OCI-M1 (cell line): Measurements from ENCODE around the gene RAB25.
"Not testable (repeated sequence)": the region's sequence is repeated elsewhere in the genome, so short reads cannot be mapped to it uniquely, and the experiment has no call there.

Source experiments
- DNase-seq: peaks from one replicate; lab custom pipeline; 2025; lab: John Stamatoyannopoulos, UW

The RAB25 gene

DNA sequence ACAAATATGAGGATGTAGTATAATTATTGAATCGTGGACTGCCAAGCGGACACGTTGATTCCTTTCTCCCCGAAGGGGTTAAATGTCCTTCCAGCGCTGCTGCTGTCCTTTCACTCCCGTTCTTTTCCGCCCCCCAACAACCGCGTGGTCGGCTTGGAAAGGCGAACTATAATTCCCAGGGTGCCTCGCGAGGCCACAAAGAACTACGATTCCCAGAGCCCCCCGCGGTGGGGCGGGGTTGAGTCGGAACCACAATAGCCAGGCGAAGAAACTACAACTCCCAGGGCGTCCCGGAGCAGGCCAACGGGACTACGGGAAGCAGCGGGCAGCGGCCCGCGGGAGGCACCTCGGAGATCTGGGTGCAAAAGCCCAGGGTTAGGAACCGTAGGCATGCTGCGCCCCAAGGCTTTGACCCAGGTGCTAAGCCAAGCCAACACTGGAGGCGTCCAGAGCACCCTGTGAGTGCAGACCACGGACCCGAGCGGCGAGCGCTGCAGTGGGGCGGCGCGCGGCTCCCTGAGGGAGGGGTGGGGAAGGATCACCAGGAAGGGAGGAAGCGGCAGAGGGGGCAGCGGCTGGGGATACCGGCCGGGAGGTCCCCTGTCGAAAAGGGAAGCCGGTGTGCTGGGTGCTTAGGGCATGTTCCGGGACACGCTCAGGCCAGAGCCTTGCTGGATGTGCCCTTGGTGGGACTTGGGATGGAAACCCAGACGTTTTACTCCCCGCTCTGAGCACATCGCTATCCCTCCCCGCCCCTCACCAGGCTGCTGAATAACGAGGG lies 6.3 kb upstream of the RAB25 start, which contains the start of gene LAMTOR2:
LAMTOR2 (plus strand) TSS at position 283 of the 781 bp plus-strand sequence; CDS start at position 391, 108 bp downstream.
- DNase-seq: peak; percentile 99

- DNase-seq: peak; percentile 77
Observed at GRCh38 chr1:156055281-156056048, 5.5 kb upstream of the RAB25 start.

- peak; percentile 17 for DNase-seq
Observed at GRCh38 chr1:156056326-156056849, 4.6 kb upstream of the RAB25 start.

- no peak for DNase-seq
Observed at GRCh38 chr1:156062189-156062588, 1.2 kb downstream of the RAB25 start.

GRCh38 chr1:156063997-156064285 lies 3.0 kb downstream of the RAB25 start:
- no peak for DNase-seq

DNA sequence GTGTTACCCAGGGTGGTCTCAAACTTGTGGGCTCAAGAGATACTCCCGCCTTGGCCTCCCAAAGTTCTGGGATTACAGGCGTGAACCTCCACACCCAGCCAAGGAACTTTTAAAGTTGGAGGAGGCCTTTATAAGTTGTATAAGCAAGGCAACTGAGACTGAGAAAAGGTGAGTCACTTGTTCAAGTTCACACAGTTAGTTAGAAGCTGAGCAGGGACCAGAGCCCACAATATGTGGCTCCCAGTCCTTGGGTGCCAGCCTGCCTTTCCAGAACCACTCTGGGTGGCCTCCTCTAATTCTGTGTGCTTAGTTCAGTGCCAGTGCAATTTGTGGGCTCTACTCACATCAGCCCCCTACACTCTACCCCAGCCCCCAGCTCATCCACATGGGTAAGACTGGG lies 3.7 kb downstream of the RAB25 start:
- no peak for DNase-seq

GRCh38 chr1:156065212-156065611 lies 4.3 kb downstream of the RAB25 start:
- no peak for DNase-seq

- no peak for DNase-seq
Observed at GRCh38 chr1:156065871-156066270, 4.9 kb downstream of the RAB25 start.

DNA sequence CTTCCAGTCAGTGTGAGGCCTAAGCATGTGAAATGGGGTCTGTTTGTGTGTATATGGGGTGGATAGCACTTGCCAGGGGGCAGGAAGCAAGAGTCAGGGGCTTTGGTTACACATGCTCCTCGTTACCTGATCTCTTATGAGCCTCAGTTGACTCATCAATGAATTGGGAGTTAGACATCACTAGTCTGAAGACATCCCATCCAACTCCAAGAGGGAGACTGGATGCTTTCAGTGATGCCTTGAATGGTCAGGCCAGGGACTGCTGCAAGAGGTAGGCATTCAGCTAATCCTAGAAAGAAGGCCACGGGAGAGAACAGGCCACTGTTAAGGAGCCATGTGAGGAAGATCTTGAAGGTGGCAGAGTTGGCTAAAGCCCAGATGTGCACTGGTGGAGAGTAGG lies 6.3 kb downstream of the RAB25 start:
- no peak for DNase-seq

GRCh38 chr1:156069490-156070455 lies 8.8 kb downstream of the RAB25 start:
- DNase-seq: no peak

DNA sequence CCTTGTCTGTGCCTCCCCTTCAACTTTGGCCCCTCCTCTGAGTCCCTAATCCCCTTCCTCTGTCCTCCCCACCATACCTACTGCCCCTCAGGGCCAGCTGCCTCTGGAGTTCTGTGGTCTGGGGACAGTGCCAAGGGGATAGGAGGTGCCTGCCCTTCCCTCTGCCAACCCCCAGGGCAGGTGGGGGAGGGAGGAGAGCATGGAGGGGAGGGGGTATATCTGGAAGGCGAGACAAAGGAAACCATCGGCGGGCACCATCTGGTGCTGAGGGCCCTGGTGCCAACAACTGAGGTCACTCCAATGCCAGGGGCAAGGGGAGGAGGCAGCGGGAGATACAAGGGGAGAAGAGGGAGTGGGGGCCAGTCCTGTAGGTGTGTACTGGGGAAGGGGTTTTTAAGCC lies 9.6 kb downstream of the RAB25 start:
- no peak for DNase-seq

DNA sequence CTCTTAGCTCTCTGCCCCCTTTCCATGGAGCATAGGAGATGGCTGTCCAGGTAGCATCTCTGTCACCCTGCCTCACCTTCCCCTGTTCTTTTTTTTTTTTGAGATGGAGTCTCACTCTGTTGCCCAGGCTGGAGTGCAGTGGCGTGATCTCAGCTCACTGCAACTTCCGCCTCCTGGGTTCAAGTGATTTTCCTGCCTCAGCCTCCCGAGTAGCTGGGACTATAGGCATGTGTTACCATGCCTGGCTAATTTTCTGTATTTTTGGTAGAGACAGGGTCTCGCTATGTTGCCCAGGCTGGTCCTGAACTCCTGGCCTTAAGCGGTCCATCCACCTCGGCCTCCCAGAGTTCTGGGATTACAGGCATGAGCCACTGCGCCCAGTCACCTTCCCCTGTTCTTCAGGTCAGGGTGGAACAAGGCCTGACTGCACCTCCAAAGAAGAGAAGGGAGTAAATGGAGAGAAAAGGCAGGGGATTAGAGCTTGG lies 10.4 kb downstream of the RAB25 start:
- DNase-seq: not testable (repeated sequence)

- no peak for DNase-seq
Observed at GRCh38 chr1:156072251-156072650, 11.3 kb downstream of the RAB25 start.

DNA sequence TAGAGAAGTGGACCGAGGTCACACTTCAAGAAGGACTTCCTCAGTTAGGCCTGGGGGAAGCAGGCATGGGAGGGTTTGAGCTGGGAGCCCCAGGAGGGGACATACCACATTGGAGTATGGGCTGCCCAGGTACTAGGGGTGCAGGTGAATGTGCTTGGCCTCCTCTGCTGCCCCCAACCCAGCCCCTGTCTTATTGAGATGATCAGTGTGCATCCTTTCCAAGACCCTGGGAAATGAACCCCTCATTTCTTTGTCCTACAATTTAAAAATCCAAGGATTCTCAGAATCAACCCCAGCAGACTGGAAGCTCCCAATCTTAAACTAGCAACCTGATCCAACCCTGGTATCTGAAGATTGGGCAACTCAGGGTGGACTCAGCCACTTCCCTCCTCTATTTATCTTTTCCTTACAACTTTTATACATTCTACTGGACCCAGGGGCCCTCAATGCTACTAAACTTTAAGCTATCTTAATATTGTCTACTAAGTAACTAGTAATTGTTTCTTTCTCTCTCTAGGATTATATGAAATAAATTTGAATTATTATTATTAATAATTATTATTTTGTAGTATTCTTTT lies 12.2 kb downstream of the RAB25 start:
- no peak for DNase-seq

GRCh38 chr1:156073740-156074139 lies 12.8 kb downstream of the RAB25 start:
- no peak for DNase-seq

GRCh38 chr1:156074661-156075060 lies 13.7 kb downstream of the RAB25 start:
- no peak for DNase-seq

GRCh38 chr1:156075162-156075561 lies 14.2 kb downstream of the RAB25 start:
- no peak for DNase-seq

DNA sequence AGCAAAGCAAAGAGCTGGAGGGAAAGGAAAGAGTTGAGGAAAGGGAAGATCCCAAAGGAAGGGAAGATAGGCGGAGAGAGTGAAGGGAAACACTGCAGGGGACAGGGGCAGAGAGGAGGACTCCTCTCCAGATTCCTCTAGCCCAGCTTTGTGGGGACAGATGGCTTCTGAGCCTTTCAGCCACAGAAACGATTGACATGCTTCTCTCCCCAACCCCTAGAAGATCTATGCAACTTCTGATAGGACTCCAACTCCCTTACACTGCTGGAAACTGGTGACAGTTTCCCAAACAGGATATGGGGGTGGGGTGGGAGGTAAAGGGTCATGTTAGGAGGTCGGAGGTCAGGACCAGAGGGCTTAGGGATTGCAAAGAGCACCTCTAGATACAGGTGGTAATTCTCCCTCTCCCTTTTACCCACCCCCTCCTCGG lies 14.8 kb downstream of the RAB25 start:
- DNase-seq: no peak

GRCh38 chr1:156076609-156077429 lies 15.9 kb downstream of the RAB25 start:
- DNase-seq: no peak

DNA sequence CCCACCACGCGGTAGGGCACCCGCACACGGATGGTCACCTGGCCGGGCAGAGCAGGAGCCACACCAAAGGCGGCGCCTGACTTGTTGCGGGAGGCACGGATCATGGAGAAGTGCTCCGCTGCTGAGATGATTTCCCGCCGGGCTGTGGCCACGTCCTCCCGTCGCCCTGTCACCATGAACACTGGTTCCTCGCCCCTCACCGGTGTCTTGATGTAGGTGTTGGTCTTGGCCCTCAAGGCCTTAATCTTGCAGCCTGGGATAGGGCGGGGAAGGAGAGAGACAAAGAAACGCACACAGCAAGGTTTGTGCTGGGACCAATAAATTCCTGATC lies 16.4 kb downstream of the RAB25 start:
- no peak for DNase-seq

DNA sequence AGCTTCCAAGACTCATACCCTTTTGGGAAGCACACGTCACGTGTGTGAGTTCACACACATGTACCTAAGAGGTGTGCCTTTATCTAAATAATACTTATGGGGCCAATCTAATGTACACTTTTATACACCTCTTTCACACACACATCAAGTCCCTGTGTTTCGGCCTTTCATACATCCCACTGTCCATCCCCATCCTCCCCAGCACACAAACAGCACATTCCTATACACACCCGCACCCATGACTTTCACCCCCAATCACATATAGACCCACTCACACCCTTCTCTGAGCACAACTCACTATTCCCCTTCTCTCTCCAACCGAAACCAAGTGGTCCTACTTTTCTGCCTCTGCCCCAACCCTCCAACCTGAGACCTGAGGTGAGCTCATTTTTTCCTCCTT lies 17.8 kb downstream of the RAB25 start:
- no peak for DNase-seq
